GM12878 (cell line): ENCODE data around the gene DCLK2. TPM values are rescaled to one million over a fixed set of nuclear protein-coding genes. Genes with fewer than 3 reads are reported as not detected.

ENCODE experiments used
- ATAC-seq: fragments of 200-7000 bp; cut with Tn5 transposase; 3 replicates; pipeline ENCODE4 v1.9.1; 2020; ENCODE audit warnings: mild to moderate bottlenecking, moderate library complexity
- BruUV-seq: library from RNA; stranded (reverse); fragments of 400-500 nt; replicated peaks from 2 replicates; lab custom pipeline; 2021; lab: Mats Ljungman, UMichigan
- CTCF ChIA-PET: fragments of 300-600 bp; sonication (Branson Sonifier 250); formaldehyde crosslinking; extraction: SDS; loops from one replicate; lab custom pipeline; 2021; ENCODE audit warnings: inconsistent platforms; lab: Yijun Ruan, JAX
- POLR2A ChIA-PET: fragments of 350-600 bp; formaldehyde crosslinking; extraction: SDS; loops from one replicate; lab custom pipeline; 2021; ENCODE audit warnings: inconsistent platforms; lab: Charles Lee
- RAD21 ChIA-PET: fragments of 300-600 bp; sonication (Branson Sonifier 250); formaldehyde crosslinking; loops from one replicate; lab custom pipeline; 2023; ENCODE audit warnings: antibody characterized with exemption; ENCODE audit not compliant: unreplicated experiment; lab: Charles Lee
- SMC1A ChIA-PET: fragments of 300-600 bp; sonication (Branson Sonifier 250); formaldehyde crosslinking; loops from one replicate; lab custom pipeline; 2023; ENCODE audit not compliant: unreplicated experiment, uncharacterized antibody; lab: Charles Lee
- DNase-seq: peaks from one replicate; pipeline ENCODE4 v3.0.0-alpha.2; 2011; ENCODE audit warnings: low read depth, low spot score
- FAIRE-seq: peaks from 3 replicates; lab custom pipeline; 2011; peaks lifted over from hg19 to GRCh38; lab: Jason Lieb, UNC
- H2AFZ ChIP-seq: 2 replicates; pipeline ENCODE4 v1.6.0; 2011; ENCODE audit warnings: low read depth, low read length, control low read depth; ENCODE audit not compliant: control insufficient read depth
- H3K27ac ChIP-seq: 2 replicates; pipeline ENCODE4 v1.5.1; 2011; ENCODE audit warnings: control low read depth; ENCODE audit not compliant: control insufficient read depth, insufficient read depth
- H3K27me3 ChIP-seq, 2 experiments: replicated peaks in 1 of 2; 2 replicates each; pipeline versions ENCODE4 v1.6.0 to v1.6.1; 2011; ENCODE audit warnings: low read length in 1 of 2; ENCODE audit not compliant: control insufficient read depth in 2 of 2, insufficient read depth in 2 of 2
- H3K36me3 ChIP-seq, 2 experiments: 2 replicates each; pipeline ENCODE4 v1.5.1; 2011; ENCODE audit warnings: low read length in 1 of 2; ENCODE audit not compliant: control insufficient read depth in 2 of 2, insufficient read depth in 2 of 2
- H3K4me1 ChIP-seq: 2 replicates; pipeline ENCODE4 v1.6.1; 2011; ENCODE audit warnings: mild to moderate bottlenecking, low read length, moderate library complexity, mixed read lengths; ENCODE audit not compliant: control insufficient read depth, insufficient read depth
- H3K4me2 ChIP-seq: 2 replicates; pipeline ENCODE4 v1.6.0; 2011; ENCODE audit warnings: control low read depth; ENCODE audit not compliant: control insufficient read depth, insufficient read depth
- H3K4me3 ChIP-seq: fragments of 200-600 bp; sonication (generic); 2 replicates; pipeline ENCODE4 v1.5.1; 2016
- H3K79me2 ChIP-seq: 2 replicates; pipeline ENCODE4 v1.6.0; 2011; ENCODE audit warnings: low read length; ENCODE audit not compliant: control insufficient read depth, insufficient read depth
- H3K9ac ChIP-seq: 2 replicates; pipeline ENCODE4 v1.8.0; 2011; ENCODE audit warnings: low read length, control low read depth, mixed read lengths; ENCODE audit not compliant: control insufficient read depth, insufficient read depth
- H3K9me3 ChIP-seq: replicated peaks from 3 replicates; pipeline ENCODE4 v1.5.1; 2011; ENCODE audit warnings: mild to moderate bottlenecking, low read length; ENCODE audit not compliant: control insufficient read depth, insufficient read depth
- H4K20me1 ChIP-seq: 2 replicates; pipeline ENCODE4 v1.6.0; 2011; ENCODE audit not compliant: control insufficient read depth, insufficient read depth
- CBX3 ChIP-seq: fragments of 200-600 bp; sonication (generic); IDR thresholded peaks from 2 replicates; pipeline ENCODE4 v1.6.1; 2016; ENCODE audit warnings: low read depth, borderline replicate concordance
- CHD1 ChIP-seq: IDR thresholded peaks from 2 replicates; pipeline ENCODE4 v1.6.1; 2012; ENCODE audit warnings: low read depth, low read length, improper control_type of control experiment
- CUX1 ChIP-seq: IDR thresholded peaks from 2 replicates; pipeline ENCODE4 v1.6.1; 2012; ENCODE audit warnings: improper control_type of control experiment, low read depth, low read length; ENCODE audit not compliant: insufficient replicate concordance
- DPF2 ChIP-seq: fragments of 450-650 bp; IDR thresholded peaks from 2 replicates; pipeline ENCODE4 v1.6.1; 2017; ENCODE audit warnings: mild to moderate bottlenecking
- E2F8 ChIP-seq: fragments of 450-650 bp; IDR thresholded peaks from 2 replicates; pipeline ENCODE4 v1.6.1; 2018; ENCODE audit warnings: mild to moderate bottlenecking, low read depth, moderate library complexity; ENCODE audit not compliant: partially characterized antibody
- JUNB ChIP-seq: IDR thresholded peaks from 2 replicates; pipeline ENCODE4 v1.6.1; 2016; ENCODE audit warnings: antibody characterized with exemption, mild to moderate bottlenecking
- NFXL1 ChIP-seq: fragments of 450-650 bp; IDR thresholded peaks from 2 replicates; pipeline ENCODE4 v1.6.1; 2017; ENCODE audit warnings: antibody characterized with exemption, mild to moderate bottlenecking, borderline replicate concordance
- NFYB ChIP-seq: IDR thresholded peaks from 2 replicates; pipeline ENCODE4 v1.6.1; 2011; ENCODE audit warnings: low read depth, mild to moderate bottlenecking, low read length, improper control_type of control experiment, moderate library complexity; ENCODE audit not compliant: insufficient read depth
- SIX5 ChIP-seq: IDR thresholded peaks from 2 replicates; pipeline ENCODE4 v1.6.1; 2011; ENCODE audit warnings: mild to moderate bottlenecking, low read depth, low read length, moderate library complexity; ENCODE audit not compliant: severe bottlenecking
- SMAD5 ChIP-seq: IDR thresholded peaks from 2 replicates; pipeline ENCODE4 v1.6.1; 2016; ENCODE audit warnings: antibody characterized with exemption, low read depth
- ZNF24 ChIP-seq: fragments of 450-650 bp; IDR thresholded peaks from 2 replicates; pipeline ENCODE4 v1.6.1; 2017; ENCODE audit warnings: antibody characterized with exemption, mild to moderate bottlenecking
- ZNF622 ChIP-seq: fragments of 450-650 bp; IDR thresholded peaks from 2 replicates; pipeline ENCODE4 v1.6.1; 2017; ENCODE audit warnings: mild to moderate bottlenecking, inconsistent platforms
- WGBS: methylation state at CpG from one replicate; pipeline ENCODE4 v1.1.6; 2016; ENCODE audit warnings: low lambda C conversion rate; ENCODE audit not compliant: insufficient replicate concordance, insufficient coverage; ENCODE audit errors: missing lambda C conversion rate; 5-methylcytosine and 5-hydroxymethylcytosine counted together
- in situ Hi-C: fragments of 300-500 bp; cut with MboI; formaldehyde crosslinking; loops from 9 replicates; pipeline ENCODE4 v1.14.3; 2018; ENCODE audit warnings: mixed read lengths
- intact Hi-C: fragments of 100-400 bp; cut with micrococcal nuclease; formaldehyde crosslinking; loops from one replicate; pipeline ENCODE4 v1.14.2; 2022; ENCODE audit not compliant: unreplicated experiment
- polyA plus RNA-seq, 11 experiments: library from polyadenylated mRNA; depleted of rRNA in 4 of 11; unstranded in 6 of 11; stranded (reverse) in 5 of 11; fragments of >200 nt; fragmentation: Nextera tagmentation in 4 of 11; fragmentation: Illumina TruSeq in 1 of 11; extraction: Ambion mirVana in 4 of 11; extraction: Trizol in 1 of 11; gene quantifications; 1 replicate in 1 of 11; 2 replicates in 10 of 11; pipeline versions ENCODE4 v1.2.1 to v1.2.3, GENCODE V29; 2011 to 2016; ENCODE audit warnings: inconsistent platforms in 2 of 11, missing spikeins in 2 of 11, low read depth in 1 of 11
- total RNA-seq, 4 experiments: library from RNA; depleted of rRNA in 3 of 4; stranded (reverse); fragments of >200 nt in 3 of 4; fragmentation: Illumina TruSeq in 1 of 4; extraction: Trizol in 1 of 4; gene quantifications; 2 replicates each; pipeline versions ENCODE4 v1.2.1 to v1.2.3, GENCODE V29; 2013 to 2021
- TF ChIP-seq, protein P1 (sequence below): fragments of 450-650 bp; IDR thresholded peaks from 2 replicates; pipeline ENCODE4 v1.6.1; 2017; ENCODE audit warnings: mild to moderate bottlenecking, low read depth, inconsistent platforms; ENCODE audit not compliant: poor library complexity, severe bottlenecking
- TF ChIP-seq, protein P2 (sequence below): IDR thresholded peaks from 2 replicates; pipeline ENCODE4 v1.6.1; 2012; ENCODE audit warnings: low read depth, low read length, improper control_type of control experiment

Gene DCLK2
- total and polyA plus RNA-seq, 10 of the 15 experiments (the other 5 are each of a cell fraction or from before 2014, with no cell fraction given) = not detected

DNA sequence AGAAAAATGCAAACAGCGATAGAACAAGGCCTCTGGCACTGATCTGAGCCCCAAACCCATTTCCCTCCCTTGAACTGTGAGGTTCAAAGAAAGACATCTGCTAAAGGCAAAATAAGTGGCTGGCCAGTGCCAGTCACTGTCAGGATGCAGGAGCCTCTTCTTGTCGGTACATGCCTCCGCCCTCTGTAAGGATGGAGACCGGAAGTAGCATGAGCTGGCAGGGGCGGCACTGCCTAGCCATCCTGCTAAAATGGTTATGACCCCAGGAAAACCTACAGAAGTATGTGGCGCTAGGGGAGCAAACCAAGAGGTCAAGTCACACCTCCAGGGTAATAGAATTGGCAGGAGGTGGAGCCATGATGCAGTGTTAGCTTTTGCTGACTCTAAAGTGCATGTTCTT lies 180.3 kb downstream of the DCLK2 start:
- CTCF ChIA-PET = interaction anchor here (1.1 to 1.5 kb wide), 2 partner anchors 15 to 608 kb away, joined by 3 to 5 read pairs; no protein-coding TSS in a partner anchor
- Histone ChIP-seq H3K4me3 (no peak overlapping the region), H3K27ac (no peak overlapping the region), H3K9me3 (no peaks in the 10 kb centered on the region), H3K79me2 (no peaks in the 10 kb centered on the region), H3K36me3 (no peaks in the 10 kb centered on the region; a peak in 1 of 4 replicates), H2AFZ (no peak overlapping the region), H3K9ac (no peak overlapping the region), H3K4me2 (no peak overlapping the region), H4K20me1 (no peaks in the 10 kb centered on the region), H3K4me1 (no peaks in the 10 kb centered on the region), H3K27me3 (no peaks in the 10 kb centered on the region)
- BruUV-seq = no TSS peak
- SMC1A ChIA-PET = interaction anchor here (1.2 kb wide), 1 partner anchor 15 kb away, joined by 3 read pairs; no protein-coding TSS in a partner anchor
- no peak for FAIRE-seq
- POLR2A ChIA-PET = no interaction called here
- intact Hi-C loops = no loop called here
- DNase-seq = no peak
- in situ Hi-C loops = no loop called here
- ATAC-seq = no peak
- 57% methylated on average over 6 of the region's 6 CpGs for WGBS
- RAD21 ChIA-PET = no interaction called here
- TF ChIP-seq CUX1 (no peak), NFXL1 (no peak), CBX3 (no peak), ZNF622 (no peak), DPF2 (no peak), JUNB (no peak), SIX5 (no peak), SMAD5 (no peak), CHD1 (no peak), ZNF24 (no peak), E2F8 (no peak), NFYB (no peak)
- TF ChIP-seq, protein P1, sequence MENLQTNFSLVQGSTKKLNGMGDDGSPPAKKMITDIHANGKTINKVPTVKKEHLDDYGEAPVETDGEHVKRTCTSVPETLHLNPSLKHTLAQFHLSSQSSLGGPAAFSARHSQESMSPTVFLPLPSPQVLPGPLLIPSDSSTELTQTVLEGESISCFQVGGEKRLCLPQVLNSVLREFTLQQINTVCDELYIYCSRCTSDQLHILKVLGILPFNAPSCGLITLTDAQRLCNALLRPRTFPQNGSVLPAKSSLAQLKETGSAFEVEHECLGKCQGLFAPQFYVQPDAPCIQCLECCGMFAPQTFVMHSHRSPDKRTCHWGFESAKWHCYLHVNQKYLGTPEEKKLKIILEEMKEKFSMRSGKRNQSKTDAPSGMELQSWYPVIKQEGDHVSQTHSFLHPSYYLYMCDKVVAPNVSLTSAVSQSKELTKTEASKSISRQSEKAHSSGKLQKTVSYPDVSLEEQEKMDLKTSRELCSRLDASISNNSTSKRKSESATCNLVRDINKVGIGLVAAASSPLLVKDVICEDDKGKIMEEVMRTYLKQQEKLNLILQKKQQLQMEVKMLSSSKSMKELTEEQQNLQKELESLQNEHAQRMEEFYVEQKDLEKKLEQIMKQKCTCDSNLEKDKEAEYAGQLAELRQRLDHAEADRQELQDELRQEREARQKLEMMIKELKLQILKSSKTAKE = no peak
- TF ChIP-seq, protein P2, sequence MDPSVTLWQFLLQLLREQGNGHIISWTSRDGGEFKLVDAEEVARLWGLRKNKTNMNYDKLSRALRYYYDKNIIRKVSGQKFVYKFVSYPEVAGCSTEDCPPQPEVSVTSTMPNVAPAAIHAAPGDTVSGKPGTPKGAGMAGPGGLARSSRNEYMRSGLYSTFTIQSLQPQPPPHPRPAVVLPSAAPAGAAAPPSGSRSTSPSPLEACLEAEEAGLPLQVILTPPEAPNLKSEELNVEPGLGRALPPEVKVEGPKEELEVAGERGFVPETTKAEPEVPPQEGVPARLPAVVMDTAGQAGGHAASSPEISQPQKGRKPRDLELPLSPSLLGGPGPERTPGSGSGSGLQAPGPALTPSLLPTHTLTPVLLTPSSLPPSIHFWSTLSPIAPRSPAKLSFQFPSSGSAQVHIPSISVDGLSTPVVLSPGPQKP = no peak
